GM12864 (cell line): ENCODE data around the gene ADAMTS2.

ENCODE experiments used
- DNase-seq: peaks from one replicate; pipeline ENCODE4 v3.0.0-alpha.2; 2011; ENCODE audit warnings: low read depth
- H3K4me3 ChIP-seq: 2 replicates; pipeline ENCODE4 v1.5.1; 2011; ENCODE audit warnings: mild to moderate bottlenecking, low read depth, low read length, control low read depth
- TF ChIP-seq, protein P1 (sequence below): IDR thresholded peaks from 2 replicates; pipeline ENCODE4 v1.5.1; 2011; ENCODE audit warnings: low read depth, mild to moderate bottlenecking, moderate library complexity, low read length, control low read depth, inconsistent platforms; ENCODE audit errors: missing control alignments

Gene ADAMTS2

DNA sequence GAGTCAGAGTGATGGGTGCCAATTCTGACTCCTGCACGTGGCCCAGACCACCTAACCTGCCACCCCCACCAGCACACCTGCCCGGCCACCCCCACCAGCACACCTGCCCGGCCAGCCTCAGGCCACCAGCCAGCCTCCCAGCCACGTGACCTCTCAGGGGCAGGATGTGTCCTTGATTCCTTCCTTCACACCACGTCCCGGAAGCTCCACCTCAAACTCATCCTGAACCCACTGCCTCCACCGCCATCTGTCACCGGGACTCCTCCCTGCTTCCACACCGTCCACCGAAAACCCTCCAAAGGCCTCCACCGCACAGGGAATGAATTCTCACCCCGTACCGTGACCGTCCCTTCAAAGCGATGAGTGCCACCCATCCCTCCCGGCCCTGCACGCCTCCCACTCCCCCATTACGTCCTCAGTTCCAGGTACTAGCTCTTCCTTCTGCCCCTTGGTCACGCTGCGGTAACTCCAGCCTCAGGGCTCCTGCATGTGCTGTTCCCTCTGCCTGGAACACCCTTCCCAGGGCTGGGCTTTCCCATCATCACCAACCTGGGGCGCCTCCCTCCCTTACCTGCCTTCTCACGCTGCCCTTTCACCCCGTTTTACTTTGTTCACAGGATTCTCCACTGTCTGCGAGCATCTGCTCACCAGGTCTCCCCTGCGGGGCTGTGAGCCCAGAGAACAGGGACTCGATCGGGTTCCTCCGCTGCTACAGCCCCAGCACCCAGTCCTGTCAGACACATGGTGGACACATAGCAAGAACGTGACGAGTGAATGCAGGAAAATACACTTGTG is 82.9 kb downstream of the ADAMTS2 start:
- TF ChIP-seq, protein P1, sequence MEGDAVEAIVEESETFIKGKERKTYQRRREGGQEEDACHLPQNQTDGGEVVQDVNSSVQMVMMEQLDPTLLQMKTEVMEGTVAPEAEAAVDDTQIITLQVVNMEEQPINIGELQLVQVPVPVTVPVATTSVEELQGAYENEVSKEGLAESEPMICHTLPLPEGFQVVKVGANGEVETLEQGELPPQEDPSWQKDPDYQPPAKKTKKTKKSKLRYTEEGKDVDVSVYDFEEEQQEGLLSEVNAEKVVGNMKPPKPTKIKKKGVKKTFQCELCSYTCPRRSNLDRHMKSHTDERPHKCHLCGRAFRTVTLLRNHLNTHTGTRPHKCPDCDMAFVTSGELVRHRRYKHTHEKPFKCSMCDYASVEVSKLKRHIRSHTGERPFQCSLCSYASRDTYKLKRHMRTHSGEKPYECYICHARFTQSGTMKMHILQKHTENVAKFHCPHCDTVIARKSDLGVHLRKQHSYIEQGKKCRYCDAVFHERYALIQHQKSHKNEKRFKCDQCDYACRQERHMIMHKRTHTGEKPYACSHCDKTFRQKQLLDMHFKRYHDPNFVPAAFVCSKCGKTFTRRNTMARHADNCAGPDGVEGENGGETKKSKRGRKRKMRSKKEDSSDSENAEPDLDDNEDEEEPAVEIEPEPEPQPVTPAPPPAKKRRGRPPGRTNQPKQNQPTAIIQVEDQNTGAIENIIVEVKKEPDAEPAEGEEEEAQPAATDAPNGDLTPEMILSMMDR = no peak
- DNase-seq = no peak
- no peak overlapping the region for H3K4me3 ChIP-seq

DNA sequence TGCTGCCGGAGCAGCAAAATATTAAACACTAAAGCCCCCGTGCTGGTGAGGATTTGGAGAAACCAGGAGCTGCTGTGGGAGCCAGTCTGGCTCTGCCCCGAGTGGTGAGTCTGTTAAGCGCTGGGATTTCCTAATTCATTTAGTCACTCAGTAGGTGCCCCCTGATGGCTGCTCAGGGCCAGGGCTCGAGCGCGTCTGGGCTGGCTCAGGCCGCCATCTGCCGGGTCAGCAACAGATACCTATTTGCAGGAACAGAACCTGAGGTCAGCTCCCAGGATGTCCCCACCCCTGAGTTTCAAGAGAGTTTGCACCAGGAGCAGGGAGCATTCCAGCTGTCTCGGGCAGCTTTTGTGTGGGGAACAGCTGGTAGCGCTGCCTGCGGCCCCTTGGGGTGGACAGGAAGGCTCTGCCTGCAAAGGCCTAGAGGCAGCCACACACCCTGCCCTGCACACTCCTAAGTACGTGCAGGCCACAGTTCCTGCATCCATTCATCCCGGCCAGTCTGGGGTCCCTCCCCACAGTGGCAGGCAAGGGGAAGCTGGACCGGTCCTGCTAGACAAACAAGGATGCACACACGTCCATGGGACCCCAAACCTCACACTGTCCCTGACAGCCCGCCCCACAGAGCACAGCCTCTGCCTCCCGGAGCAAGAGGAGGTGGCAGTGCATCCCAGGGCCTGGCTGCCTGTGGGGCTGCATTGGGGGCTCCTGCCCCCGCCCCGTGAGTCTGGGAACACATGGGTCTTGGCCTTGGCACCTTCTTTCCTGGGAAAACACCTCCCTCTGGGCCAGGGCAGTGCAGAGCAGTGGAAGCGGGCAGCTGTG is 83.7 kb downstream of the ADAMTS2 start:
- H3K4me3 ChIP-seq = no peak overlapping the region
- DNase-seq = no peak
- TF ChIP-seq, protein P1 = no peak

DNA sequence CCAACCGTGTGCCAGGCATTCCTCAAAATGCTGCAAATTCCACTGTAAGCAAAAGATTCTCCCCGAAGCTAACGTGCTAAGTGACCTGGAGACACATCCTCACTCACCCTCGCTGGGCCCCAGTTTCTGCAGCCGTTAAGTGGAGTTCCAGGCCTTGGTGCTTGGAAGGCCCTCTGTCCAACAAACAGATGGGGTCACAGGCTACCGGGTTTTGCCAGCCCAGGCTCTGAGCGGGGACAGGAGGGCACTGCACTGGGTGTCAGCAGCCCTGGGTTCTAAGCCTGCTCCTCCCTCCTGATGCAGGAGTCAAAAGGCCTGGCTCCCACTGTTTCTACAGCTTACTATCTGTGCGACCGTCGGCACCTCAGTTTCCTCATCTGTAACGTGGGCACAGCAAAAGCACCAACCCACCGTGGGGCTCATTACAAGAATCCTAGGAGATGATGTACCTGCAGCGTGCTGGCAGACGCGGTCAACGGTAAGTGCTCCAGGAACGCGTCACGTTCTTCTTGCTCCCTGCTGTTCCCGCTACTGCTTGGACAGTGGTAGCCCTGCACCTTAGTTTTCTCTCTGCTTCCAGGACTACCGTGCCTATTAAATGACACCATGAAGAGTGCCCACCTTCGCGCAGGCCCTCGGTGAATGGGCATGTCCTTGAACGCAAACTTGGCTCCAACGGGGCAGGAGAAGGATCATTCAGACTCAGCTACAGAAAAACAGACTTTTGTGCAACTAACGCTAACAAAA is 84.8 kb downstream of the ADAMTS2 start:
- TF ChIP-seq, protein P1 = no peak
- H3K4me3 ChIP-seq = no peak overlapping the region
- DNase-seq = no peak

DNA sequence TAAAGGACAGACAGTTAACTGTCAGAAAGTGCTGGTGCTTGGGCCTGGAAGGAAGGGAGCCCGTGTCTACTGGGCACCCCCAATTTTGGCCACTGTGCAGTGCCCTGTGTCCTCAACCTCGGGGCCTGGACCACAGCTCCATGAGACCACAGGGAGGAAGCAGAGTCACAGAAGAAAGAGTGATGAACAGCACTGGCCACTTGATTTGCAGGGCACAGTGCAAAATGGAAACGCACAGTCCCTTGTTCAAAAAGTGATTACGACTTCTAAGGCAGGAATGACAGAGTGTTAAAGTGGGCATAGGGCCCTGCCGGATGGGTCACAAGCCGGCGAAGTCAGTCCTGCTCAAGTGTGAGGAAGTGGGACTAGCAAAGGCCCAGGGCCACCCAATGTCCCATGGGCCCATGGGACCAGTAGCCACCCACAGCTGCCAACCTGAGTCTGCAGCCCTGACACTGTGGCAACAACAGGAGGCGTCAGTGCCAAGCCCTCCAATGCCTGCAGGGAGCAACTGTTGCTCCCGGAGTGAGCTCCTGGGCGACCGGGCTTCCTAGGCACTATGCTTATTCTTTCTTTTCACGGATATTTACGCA is 85.4 kb downstream of the ADAMTS2 start:
- TF ChIP-seq, protein P1 = no peak
- no peak for DNase-seq
- no peak overlapping the region for H3K4me3 ChIP-seq

DNA sequence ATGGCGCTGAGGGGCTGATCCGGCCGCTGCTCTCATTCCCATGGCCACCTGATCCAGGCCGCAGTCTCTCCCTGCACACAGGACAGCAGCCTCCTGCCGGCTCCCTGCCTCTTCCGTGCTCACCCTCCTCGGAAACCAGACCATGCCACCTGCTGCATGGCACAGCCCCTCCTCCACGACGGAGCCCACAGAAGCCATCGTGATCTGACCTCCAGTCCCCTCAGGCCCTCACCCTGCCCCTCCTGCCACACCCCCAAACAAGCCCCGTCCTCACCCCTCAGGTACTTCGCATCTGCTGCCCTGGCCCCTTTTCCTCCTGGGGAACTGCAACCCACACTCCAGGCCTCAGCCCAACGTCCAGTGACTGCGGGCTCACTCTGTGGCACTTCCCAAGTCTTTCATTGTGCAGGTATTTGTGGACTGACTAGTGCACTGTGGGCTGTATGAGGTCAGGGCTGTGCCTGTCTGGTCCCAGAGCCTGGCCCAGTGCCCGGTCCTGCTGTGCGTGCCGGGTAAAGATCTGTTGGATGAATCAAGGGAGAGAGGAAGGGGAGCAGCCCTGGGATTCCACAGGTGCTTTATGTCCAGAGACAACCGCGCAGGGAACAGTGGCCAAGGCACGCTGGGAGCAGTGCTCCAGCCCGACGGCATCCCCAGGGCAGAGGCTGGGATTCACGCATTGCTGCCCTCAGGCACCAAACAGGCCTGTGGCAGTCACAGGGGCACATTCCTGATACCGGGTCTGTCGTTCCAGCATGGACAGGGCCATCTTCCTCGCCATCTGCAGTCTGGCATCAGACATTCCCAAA is 86.1 kb downstream of the ADAMTS2 start:
- TF ChIP-seq, protein P1 = no peak
- no peak for DNase-seq
- H3K4me3 ChIP-seq = no peak overlapping the region
